Raji (cell line): ENCODE results near the gene NAV2.

Experiments
- POLR2A ChIP-seq: IDR thresholded peaks from 2 replicates; pipeline ENCODE4 v1.6.1; 2011; ENCODE audit warnings: low read depth, low read length, control low read depth; ENCODE audit not compliant: insufficient read depth

NAV2 gene

GRCh38 chr11:19939415-19939929 is 226.8 kb downstream of the NAV2 start:
- TF ChIP-seq POLR2A: no peak

- TF ChIP-seq POLR2A: no peak
Measured at GRCh38 chr11:19940831-19941230, 228.2 kb downstream of the NAV2 start.

GRCh38 chr11:19946681-19947080 is 234.0 kb downstream of the NAV2 start:
- no peak for TF ChIP-seq POLR2A

GRCh38 chr11:19947537-19948114 is 235.0 kb downstream of the NAV2 start:
- TF ChIP-seq POLR2A: no peak

- TF ChIP-seq POLR2A: no peak
Measured at GRCh38 chr11:19949606-19950005, 237.0 kb downstream of the NAV2 start.

DNA sequence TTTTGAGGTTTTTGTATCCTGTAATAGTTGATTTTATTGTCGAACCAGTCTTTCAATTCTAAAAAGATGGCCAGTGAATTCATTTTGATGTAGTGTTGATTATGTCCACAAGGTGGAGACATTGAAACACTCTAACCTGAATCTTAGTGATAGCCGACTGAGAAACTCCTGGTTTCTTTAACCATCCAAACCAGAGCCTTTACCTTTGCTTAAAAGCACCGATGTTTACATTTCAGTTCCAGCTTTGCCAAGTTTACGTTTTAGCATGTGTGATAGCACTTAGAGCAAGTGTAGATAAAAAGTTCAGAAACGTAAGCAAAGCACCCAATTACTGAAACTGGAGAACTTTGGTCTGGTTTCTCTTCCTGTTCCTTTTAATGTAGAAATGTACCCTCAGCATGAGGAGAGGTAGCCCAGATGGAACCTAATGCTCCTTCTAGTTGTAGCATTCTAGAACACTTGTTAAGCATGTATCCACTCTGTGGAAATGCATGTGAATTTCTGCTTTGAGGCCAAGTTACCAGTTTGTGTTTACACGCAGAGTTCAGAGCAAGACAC is 239.0 kb downstream of the NAV2 start:
- no peak for TF ChIP-seq POLR2A

DNA sequence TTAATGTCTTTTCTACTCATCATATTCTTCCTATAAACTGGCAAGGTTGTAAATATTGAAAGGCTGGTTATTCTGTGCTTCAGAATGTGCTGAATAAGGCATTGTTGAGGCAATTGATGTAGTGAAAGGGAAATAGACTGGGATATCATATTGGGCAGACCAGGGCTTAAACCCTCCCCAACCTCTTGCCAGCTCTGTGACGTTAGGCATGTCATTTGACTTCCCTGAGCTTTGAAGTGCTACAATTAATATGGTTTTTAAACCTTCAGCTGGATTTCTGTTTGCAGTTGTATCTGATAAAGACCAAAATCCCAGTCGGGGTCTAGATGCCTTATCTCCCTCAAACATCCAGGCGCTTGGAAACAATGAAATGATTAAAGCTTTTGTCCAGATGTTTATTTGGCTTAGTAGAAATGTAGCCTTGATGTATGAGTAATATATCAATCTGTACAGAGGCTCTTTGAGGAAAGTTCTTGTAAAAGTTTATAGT is 239.5 kb downstream of the NAV2 start:
- TF ChIP-seq POLR2A: no peak

DNA sequence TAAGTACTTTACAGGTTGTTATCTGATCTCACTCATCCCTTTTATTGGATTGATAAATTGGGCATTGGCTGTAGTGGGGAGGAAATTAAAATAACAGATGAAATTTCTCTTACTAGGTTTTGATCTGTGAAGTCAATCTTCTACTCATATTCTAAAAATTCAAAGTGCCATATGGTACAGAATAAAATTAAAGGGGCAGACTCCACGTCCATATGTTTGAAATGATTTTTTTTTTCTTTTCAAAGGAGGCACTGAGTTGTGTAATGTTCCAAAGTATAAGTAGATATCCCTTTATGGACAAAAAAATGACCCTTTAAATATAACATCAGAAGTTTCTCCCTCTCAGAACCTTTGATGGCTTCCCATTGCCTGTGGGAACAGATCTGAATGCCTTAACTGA is 240.3 kb downstream of the NAV2 start:
- no peak for TF ChIP-seq POLR2A

DNA sequence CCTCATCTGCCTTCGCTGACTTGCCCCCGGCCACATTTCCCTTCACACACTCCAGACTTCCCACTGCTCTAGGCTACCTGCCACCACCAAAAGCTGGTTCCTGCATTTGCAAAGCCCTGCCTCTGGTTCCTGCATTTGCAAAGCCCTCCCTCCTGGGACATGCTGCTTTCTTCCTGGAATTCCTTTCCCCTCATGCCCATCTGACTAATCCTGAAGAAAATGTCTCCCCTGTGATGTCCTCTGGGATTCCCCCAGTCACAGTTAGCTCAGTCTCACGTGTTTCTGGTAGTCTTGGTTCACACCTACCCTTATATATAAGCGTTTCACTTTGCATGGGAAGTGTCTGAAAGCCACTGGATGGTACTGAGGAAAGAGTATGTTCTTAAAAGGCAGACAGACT is 240.7 kb downstream of the NAV2 start:
- no peak for TF ChIP-seq POLR2A

GRCh38 chr11:19953909-19954308 is 241.3 kb downstream of the NAV2 start:
- TF ChIP-seq POLR2A: no peak

DNA sequence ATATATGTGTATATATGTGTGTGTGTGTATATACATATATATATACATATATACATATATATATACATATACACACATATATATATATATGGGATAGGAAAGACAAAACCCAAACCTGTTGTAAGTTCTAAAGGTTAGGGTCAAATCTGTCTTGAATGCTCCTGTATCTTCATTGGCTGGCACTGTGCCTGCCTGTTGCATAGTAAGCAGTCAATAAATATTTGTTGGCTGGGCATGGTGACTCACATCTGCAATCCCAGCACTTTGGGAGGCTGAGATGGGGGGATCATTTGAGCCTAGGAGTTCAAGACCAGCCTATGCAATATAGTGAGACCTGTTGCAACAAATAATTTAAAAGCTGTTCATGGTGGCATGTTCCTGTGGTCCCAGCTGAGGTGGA is 242.3 kb downstream of the NAV2 start:
- TF ChIP-seq POLR2A: no peak

- TF ChIP-seq POLR2A: no peak
Measured at GRCh38 chr11:19955660-19956059, 243.0 kb downstream of the NAV2 start.

DNA sequence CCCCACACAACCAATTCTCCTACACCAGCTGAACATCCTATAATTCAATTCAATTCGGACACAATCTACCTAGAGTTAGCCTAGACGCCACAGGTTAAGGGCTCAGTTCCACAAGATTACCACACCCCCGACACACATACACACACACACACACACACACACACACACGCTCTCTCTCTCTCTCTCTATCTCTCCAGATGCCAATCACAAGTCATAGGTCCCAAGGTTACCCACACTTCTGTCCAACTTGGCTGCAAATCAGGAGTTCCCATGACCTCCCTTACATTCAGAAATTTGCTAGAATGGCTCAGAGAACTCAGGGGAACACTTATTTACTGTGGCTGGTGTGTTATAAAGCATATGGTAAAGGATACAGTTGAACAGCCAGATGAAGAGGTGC is 243.6 kb downstream of the NAV2 start:
- TF ChIP-seq POLR2A: no peak

DNA sequence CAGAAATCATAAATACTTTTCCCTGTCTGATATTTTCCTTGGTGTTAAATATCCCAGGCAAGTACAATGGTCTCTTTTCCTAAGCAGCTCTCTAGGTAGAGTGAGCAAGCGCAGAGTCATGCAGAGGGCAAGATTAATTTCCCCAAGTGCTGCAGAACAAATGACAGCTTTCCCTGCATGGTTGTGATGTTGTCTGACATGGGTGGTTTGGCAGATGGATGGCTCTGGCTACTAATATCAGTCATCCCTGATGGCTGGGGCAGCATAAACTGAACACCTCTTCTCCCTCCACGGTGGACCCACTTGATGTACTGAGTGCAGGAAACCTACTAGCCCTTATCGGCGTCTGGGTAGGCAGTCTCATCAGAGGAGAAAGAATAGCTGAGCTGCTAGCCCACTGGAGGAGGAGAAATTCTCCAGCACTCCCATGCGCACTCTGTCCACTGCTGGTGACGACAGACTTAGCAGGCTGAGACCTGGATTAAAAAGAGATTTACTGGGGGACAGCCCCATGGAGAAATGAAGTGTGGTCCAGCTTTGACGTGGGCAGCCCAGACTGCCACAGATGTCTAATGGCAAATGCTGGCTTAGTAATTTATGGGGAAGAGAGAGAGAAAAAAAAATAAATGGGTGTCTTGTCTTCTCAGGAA is 244.8 kb downstream of the NAV2 start:
- TF ChIP-seq POLR2A: no peak

DNA sequence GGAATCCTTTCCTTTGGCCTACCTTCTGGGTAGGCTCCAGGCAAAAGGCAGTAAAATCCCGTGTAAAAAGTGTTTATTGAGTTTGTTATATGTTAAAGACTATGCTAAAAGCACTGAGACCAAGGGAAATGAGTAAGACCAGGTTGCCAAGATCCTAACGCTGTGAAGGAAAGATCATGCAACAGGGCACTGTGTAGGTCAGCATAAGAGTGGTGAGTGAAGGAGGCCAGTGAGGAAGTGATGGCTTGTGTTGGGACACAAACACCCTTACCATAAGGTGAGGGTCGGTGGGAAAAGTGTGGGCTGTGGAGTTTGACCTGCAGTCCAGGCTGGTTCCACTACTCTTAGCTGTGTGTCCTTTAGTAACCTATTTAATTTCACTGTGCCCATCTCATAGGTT is 245.6 kb downstream of the NAV2 start:
- TF ChIP-seq POLR2A: no peak

DNA sequence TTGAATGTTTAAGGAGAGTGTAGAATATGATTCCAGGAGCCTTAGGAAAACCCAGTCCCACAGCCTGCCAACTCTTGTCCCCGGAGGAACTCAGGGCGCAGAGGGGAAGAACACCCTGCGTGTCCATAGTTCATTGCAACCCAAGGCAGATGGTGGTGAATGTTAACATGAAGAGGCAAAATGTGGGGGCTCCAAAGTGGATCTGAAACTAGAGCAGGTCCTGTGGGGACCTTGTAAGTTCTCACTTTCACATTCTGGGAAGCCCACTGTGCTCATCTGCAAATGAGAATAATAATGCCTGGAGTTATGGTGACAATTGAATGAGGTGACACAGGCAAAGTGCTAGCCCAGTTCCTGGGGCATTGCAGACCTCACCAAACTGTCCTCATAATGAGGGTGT is 246.6 kb downstream of the NAV2 start:
- no peak for TF ChIP-seq POLR2A
